ENCODE measurements around the gene MMRN1.

MMRN1 gene

GRCh38 chr4:89863533-89863932 lies 31.1 kb upstream of the MMRN1 start:
- DNase-seq = no peak
- H3K36me3 Mint-ChIP-seq (ENCODE audit: low read depth) = no peaks in the 10 kb centered on the region
- peaks cover 18% of the 10 kb centered on the region for H3K9me3 Mint-ChIP-seq
- TF ChIP-seq, protein P1, sequence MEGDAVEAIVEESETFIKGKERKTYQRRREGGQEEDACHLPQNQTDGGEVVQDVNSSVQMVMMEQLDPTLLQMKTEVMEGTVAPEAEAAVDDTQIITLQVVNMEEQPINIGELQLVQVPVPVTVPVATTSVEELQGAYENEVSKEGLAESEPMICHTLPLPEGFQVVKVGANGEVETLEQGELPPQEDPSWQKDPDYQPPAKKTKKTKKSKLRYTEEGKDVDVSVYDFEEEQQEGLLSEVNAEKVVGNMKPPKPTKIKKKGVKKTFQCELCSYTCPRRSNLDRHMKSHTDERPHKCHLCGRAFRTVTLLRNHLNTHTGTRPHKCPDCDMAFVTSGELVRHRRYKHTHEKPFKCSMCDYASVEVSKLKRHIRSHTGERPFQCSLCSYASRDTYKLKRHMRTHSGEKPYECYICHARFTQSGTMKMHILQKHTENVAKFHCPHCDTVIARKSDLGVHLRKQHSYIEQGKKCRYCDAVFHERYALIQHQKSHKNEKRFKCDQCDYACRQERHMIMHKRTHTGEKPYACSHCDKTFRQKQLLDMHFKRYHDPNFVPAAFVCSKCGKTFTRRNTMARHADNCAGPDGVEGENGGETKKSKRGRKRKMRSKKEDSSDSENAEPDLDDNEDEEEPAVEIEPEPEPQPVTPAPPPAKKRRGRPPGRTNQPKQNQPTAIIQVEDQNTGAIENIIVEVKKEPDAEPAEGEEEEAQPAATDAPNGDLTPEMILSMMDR (IDR thresholded peaks at IDR 0.05) = no peak
- no peaks in the 10 kb centered on the region for H3K4me1 Mint-ChIP-seq
- H3K4me3 Mint-ChIP-seq = no peak overlapping the region
- H3K27ac Mint-ChIP-seq = no peak overlapping the region
- peaks cover 8% of the 10 kb centered on the region for H3K27me3 Mint-ChIP-seq (ENCODE audit: low read depth, poor library complexity)

GRCh38 chr4:89868276-89868675 lies 26.4 kb upstream of the MMRN1 start:
- Mint-ChIP-seq H3K27ac (no peak overlapping the region), H3K4me1 (no peaks in the 10 kb centered on the region), H3K9me3 (peaks cover 18% of the 10 kb centered on the region)

DNA sequence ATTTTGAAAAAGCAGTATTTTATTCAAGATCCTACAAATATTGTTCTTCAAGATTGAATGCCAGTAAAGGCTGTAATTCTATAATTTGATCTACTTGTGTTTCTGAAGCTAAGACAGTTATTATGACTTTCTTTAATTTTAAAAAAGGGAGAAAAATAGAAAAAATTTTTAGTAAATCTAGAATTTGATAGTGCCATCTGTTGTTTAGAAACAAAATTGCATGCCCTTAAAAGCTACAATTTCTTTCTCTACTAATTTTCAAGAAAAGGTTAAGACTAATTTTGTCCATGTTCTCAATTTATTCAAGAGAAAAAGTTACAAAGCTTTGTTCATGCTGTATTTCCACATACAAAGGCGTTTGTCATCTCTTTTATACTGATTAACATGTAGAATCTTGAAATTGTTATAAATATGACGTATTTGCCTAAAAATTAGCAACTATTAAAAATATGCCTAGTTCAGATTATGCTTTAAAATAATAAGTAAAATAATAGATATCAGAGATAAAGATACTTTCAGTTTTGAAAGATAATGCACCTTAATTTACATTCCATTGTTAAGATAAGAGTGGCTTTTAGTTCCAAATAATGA lies 25.6 kb upstream of the MMRN1 start:
- H3K36me3 Mint-ChIP-seq (ENCODE audit: low read depth) = no peaks in the 10 kb centered on the region
- H3K4me1 Mint-ChIP-seq = no peaks in the 10 kb centered on the region
- H3K4me3 Mint-ChIP-seq = no peak overlapping the region
- H3K27me3 Mint-ChIP-seq (ENCODE audit: low read depth, poor library complexity) = no peaks in the 10 kb centered on the region
- DNase-seq = no peak
- TF ChIP-seq, protein P1 (IDR thresholded peaks at IDR 0.05) = peak; percentile 54
- no peak overlapping the region for H3K27ac Mint-ChIP-seq
- H3K9me3 Mint-ChIP-seq = peaks cover 18% of the 10 kb centered on the region

More at GRCh38 chr4:89868276-89868675, 26.4 kb upstream of the MMRN1 start:
- no peak for DNase-seq
- TF ChIP-seq, protein P1 (IDR thresholded peaks at IDR 0.05) = no peak
- Mint-ChIP-seq H3K4me3 (no peak overlapping the region), H3K27me3 (ENCODE audit: low read depth, poor library complexity) (no peaks in the 10 kb centered on the region), H3K36me3 (ENCODE audit: low read depth) (no peaks in the 10 kb centered on the region)

GRCh38 chr4:89871211-89871610 lies 23.4 kb upstream of the MMRN1 start:
- H3K27me3 Mint-ChIP-seq (ENCODE audit: low read depth, poor library complexity) = no peaks in the 10 kb centered on the region
- H3K9me3 Mint-ChIP-seq = peaks cover 15% of the 10 kb centered on the region
- H3K27ac Mint-ChIP-seq = no peak overlapping the region
- no peaks in the 10 kb centered on the region for H3K36me3 Mint-ChIP-seq (ENCODE audit: low read depth)
- DNase-seq = no peak
- H3K4me1 Mint-ChIP-seq = no peaks in the 10 kb centered on the region
- TF ChIP-seq, protein P1 (IDR thresholded peaks at IDR 0.05) = no peak
- no peak overlapping the region for H3K4me3 Mint-ChIP-seq

GRCh38 chr4:89876548-89876947 lies 18.1 kb upstream of the MMRN1 start:
- Mint-ChIP-seq H3K36me3 (ENCODE audit: low read depth) (no peaks in the 10 kb centered on the region), H3K4me1 (peaks cover 13% of the 10 kb centered on the region), H3K9me3 (no peaks in the 10 kb centered on the region), H3K27ac (no peak overlapping the region), H3K27me3 (ENCODE audit: low read depth, poor library complexity) (no peaks in the 10 kb centered on the region), H3K4me3 (no peak overlapping the region)
- DNase-seq = no peak
- TF ChIP-seq, protein P1 (IDR thresholded peaks at IDR 0.05) = no peak

DNA sequence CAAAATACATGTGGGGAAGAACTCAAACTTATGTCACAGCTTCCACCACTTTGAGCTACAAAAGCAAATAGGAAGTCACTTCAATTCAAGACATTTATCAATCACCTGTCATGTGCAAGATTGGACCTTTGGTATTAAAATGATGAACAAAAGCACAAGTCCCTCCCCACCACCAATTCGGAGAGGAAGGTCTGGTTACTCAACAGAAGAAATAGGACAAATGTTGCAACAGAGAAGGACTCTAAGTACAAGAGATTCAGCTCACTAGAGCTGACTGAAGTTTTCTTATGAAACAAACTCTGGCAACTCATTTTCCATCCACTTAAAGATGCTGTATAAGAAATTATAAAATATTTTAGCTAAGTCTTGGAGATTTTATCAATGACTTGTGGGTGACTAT lies 16.0 kb upstream of the MMRN1 start:
- Mint-ChIP-seq H3K9me3 (no peaks in the 10 kb centered on the region), H3K27ac (no peak overlapping the region), H3K4me3 (no peak overlapping the region), H3K4me1 (peaks cover 13% of the 10 kb centered on the region), H3K27me3 (ENCODE audit: low read depth, poor library complexity) (no peaks in the 10 kb centered on the region), H3K36me3 (ENCODE audit: low read depth) (no peaks in the 10 kb centered on the region)
- no peak for DNase-seq
- TF ChIP-seq, protein P1 (IDR thresholded peaks at IDR 0.05) = no peak
